ENCODE results near the gene ABCA4.

The ABCA4 gene

DNA sequence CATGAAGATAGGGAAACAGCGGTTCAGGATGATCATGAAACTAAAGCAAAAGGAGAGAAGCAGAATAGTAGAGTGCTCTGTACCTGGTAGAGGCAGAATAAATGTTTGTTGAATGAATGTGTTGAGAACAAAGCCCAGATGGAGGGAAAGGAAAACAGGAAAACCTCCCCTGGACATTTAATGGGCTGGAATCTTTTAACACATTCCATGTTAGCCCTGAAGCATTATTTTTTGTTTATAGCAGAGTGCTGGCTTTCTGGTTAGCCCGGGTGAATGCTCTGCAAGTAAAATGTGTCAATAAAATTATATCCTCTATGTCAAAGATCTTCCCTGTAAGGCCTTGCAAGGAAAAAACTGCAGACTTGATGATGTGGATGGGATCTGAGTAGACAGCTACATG, 60.2 kb downstream of the ABCA4 start:
- no peak for DNase-seq (ENCODE audit: low spot score)
- TF ChIP-seq, protein P1, sequence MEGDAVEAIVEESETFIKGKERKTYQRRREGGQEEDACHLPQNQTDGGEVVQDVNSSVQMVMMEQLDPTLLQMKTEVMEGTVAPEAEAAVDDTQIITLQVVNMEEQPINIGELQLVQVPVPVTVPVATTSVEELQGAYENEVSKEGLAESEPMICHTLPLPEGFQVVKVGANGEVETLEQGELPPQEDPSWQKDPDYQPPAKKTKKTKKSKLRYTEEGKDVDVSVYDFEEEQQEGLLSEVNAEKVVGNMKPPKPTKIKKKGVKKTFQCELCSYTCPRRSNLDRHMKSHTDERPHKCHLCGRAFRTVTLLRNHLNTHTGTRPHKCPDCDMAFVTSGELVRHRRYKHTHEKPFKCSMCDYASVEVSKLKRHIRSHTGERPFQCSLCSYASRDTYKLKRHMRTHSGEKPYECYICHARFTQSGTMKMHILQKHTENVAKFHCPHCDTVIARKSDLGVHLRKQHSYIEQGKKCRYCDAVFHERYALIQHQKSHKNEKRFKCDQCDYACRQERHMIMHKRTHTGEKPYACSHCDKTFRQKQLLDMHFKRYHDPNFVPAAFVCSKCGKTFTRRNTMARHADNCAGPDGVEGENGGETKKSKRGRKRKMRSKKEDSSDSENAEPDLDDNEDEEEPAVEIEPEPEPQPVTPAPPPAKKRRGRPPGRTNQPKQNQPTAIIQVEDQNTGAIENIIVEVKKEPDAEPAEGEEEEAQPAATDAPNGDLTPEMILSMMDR (IDR thresholded peaks at IDR 0.05; ENCODE audit: extremely low read depth, insufficient read depth, missing control alignments): no peak
- in situ Hi-C loops (cut with MboI; ENCODE audit: low pct_unique_long_range_greater_than_20kb, low sequenced_read_pairs, unreplicated experiment): loop anchor here (10.0 to 25.0 kb wide), 2 partner anchors 274 to 752 kb away; partner anchors contain the start of gene SLC44A3

DNA sequence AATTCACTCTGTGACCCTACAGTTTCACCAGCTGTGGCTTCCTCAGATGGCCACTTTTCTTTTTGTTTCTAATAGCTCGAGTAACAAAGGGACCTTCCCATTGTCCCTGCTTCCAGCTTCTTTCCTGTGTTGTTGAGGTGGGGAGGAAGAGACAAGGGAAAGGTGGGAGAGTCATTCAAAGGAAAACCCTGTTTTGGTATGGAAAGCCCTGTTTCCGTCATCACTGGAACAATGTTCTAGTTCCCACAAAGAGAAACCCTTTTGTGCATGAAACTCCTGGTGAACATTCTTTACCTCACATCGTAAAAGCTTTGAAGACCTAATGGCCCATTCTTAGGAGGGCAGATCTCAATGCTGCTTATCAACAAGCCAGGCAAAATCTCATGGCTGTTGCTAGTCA, 62.2 kb downstream of the ABCA4 start:
- in situ Hi-C loops (cut with MboI; ENCODE audit: low pct_unique_long_range_greater_than_20kb, low sequenced_read_pairs, unreplicated experiment): loop anchor here (25.0 kb wide), 1 partner anchor 754 kb away; the partner anchor contains the start of gene SLC44A3
- no peak for DNase-seq (ENCODE audit: low spot score)
- TF ChIP-seq, protein P1 (IDR thresholded peaks at IDR 0.05; ENCODE audit: extremely low read depth, insufficient read depth, missing control alignments): no peak

DNA sequence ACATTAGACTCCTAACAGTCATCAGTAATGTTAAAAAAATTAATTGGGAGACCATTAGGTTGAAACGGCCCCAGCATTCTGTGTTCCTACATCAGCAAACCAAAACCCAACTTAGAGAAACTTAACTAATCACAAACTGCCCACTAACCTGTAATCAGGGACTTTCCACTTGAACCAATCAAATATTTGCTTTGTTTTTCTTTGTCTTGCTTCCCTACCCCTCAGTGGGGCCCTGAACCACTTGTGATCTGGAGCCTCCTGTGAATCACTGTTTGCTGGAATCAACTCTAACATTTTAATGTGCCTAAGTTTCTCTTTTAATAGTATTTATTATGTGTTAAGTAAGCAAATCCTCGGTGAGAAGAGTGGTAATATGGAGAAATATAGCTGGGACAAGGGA, 64.0 kb downstream of the ABCA4 start:
- DNase-seq (ENCODE audit: low spot score): no peak
- TF ChIP-seq, protein P1 (IDR thresholded peaks at IDR 0.05; ENCODE audit: extremely low read depth, insufficient read depth, missing control alignments): no peak
- in situ Hi-C loops (cut with MboI; ENCODE audit: low pct_unique_long_range_greater_than_20kb, low sequenced_read_pairs, unreplicated experiment): loop anchor here (25.0 kb wide), 1 partner anchor 755 kb away; the partner anchor contains the start of gene SLC44A3

DNA sequence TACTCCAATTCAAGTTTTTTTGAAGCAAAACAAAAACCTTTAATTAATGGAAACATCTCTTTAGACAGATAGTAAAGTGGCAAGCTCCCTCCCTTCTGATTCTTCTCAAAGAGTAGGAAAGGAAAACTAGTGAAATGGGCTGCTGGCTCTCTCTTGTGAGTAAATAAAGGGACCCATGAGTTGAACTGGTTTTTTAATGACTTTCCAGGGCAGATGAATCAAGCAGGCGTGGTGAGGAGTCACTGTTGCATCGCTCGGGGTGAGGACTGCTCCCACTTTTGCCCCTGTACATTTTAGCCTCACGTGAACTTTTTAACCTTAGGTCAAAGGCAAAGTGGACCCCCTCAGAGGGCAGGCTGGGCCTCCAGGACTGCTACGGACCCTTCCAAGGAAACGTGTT, 64.8 kb downstream of the ABCA4 start:
- no peak for DNase-seq (ENCODE audit: low spot score)
- in situ Hi-C loops (cut with MboI; ENCODE audit: low pct_unique_long_range_greater_than_20kb, low sequenced_read_pairs, unreplicated experiment): loop anchor here (25.0 kb wide), 1 partner anchor 756 kb away; the partner anchor contains the start of gene SLC44A3
- TF ChIP-seq, protein P1 (IDR thresholded peaks at IDR 0.05; ENCODE audit: extremely low read depth, insufficient read depth, missing control alignments): no peak

DNA sequence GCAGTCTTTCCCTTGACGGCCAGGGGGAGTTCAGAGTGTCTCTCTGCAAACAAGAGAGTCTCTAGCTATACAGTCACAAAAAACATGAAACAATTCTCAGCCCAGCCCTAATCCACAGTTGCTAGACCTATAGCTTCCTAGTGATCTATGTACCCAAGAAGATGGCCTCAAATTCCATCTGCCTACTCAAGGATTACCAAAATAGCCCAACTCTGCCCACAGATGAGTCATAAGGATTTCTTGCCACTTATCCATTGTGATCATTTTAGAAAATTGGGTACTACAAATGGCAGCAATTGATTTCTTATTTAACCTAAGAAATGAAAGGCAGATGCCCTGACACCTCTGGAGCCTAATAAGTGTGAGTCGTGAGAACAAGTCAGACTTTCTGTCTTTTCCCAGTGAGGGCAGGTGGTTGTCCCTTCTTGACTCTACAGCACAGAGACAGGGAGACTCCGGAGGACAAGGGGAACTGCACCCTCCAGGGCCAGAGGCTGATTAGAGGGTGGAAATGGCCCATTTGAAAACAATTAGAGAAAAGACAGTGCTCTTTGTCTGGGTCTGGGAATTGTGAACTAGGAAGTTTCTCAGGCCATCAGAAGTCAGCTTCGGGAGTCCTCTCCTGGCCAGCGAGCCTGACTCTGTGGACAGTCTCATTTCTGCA, 65.4 kb downstream of the ABCA4 start:
- TF ChIP-seq, protein P1 (IDR thresholded peaks at IDR 0.05; ENCODE audit: extremely low read depth, insufficient read depth, missing control alignments): no peak
- DNase-seq (ENCODE audit: low spot score): no peak
- in situ Hi-C loops (cut with MboI; ENCODE audit: low pct_unique_long_range_greater_than_20kb, low sequenced_read_pairs, unreplicated experiment): loop anchor here (25.0 kb wide), 1 partner anchor 757 kb away; the partner anchor contains the start of gene SLC44A3

DNA sequence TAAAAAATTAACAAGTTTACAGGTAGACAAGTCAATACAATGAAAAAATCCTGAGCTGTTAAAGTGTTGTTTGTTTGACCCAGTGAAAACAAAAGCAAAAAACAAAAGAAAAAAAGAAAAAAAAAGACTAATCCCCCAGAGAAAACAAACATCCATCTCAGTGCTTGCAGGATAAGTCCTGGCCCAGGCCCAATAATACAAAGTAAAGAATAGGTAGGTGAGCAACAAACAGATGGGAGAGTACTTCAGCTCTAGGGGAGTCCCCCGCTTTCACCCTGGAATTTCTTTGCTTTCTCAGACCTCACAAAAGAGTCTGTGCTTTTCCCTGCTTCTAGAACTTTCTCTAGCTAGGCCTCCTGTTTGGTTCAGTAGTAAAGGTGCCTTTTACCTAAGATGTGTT, 70.3 kb downstream of the ABCA4 start:
- no peak for DNase-seq (ENCODE audit: low spot score)
- in situ Hi-C loops (cut with MboI; ENCODE audit: low pct_unique_long_range_greater_than_20kb, low sequenced_read_pairs, unreplicated experiment): loop anchor here (25.0 kb wide), 1 partner anchor 762 kb away; the partner anchor contains the start of gene SLC44A3

More for the DNA sequence above, 70.3 kb downstream of the ABCA4 start:
- TF ChIP-seq, protein P1 (IDR thresholded peaks at IDR 0.05; ENCODE audit: extremely low read depth, insufficient read depth, missing control alignments): no peak

All from GM13977 (cell line).